ENCODE results near the gene SPATA16. TPM values are rescaled to one million over a fixed set of nuclear protein-coding genes. Genes with fewer than 3 reads are reported as not detected.

SPATA16 gene
- total and polyA plus RNA-seq, 2 experiments from 2014 or later: not detected

DNA sequence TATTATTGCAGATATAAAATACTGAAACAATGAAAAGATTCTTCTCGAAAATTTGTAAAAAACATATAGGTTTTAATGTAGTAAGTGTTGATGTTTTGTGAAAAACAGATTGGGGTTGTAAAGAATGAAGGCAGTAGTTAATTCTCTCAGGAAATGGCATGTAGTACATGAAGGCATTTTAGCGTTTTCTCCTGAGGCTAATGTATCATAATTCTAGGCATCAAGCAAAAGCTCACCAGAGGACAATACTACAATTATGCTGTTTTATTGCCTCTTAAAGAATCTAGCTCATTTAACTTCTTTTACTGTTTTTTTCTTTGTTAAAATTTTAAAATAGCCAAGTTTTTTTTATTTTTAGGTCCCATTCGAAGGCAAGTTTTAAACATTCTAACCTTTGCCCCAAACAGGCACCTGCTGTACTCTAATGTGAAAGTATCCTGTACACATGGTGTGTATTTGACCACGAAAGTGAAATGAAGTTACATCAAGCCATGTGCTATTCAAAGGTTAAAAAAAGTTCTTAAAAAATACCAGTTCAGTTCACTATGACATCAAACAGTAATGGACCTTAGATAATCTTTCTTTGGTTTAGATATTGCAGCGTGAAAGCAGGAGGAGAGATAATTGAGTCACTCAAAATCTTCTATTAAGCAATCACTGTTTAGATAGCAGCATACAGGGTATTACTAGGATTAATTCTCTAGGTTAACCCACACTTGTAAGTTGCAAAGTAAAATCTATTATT lies 227.0 kb downstream of the SPATA16 start:
- DNase-seq (ENCODE audit: low spot score): no peak
- H3K9me3 ChIP-seq (ENCODE audit: low read depth): no peaks in the 10 kb centered on the region
- no peaks in the 10 kb centered on the region for H3K27me3 ChIP-seq
- peak overlapping the region; percentile 14 for H3K4me2 ChIP-seq
- no peaks in the 10 kb centered on the region for H3K36me3 ChIP-seq (replicated peaks; ENCODE audit: insufficient read depth, low read depth)
- H3K9me2 ChIP-seq (replicated peaks; ENCODE audit: insufficient read depth): no peaks in the 10 kb centered on the region
- TF ChIP-seq EZH2 (IDR thresholded peaks at IDR 0.05; ENCODE audit: borderline replicate concordance): no peak
- TF ChIP-seq EZH2phosphoT487 (IDR thresholded peaks at IDR 0.05; ENCODE audit: low read depth, severe bottlenecking, unreplicated experiment): no peak
- TF ChIP-seq, protein P1, sequence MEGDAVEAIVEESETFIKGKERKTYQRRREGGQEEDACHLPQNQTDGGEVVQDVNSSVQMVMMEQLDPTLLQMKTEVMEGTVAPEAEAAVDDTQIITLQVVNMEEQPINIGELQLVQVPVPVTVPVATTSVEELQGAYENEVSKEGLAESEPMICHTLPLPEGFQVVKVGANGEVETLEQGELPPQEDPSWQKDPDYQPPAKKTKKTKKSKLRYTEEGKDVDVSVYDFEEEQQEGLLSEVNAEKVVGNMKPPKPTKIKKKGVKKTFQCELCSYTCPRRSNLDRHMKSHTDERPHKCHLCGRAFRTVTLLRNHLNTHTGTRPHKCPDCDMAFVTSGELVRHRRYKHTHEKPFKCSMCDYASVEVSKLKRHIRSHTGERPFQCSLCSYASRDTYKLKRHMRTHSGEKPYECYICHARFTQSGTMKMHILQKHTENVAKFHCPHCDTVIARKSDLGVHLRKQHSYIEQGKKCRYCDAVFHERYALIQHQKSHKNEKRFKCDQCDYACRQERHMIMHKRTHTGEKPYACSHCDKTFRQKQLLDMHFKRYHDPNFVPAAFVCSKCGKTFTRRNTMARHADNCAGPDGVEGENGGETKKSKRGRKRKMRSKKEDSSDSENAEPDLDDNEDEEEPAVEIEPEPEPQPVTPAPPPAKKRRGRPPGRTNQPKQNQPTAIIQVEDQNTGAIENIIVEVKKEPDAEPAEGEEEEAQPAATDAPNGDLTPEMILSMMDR (IDR thresholded peaks at IDR 0.05; ENCODE audit: poor library complexity): no peak
- H3K27ac ChIP-seq: no peak overlapping the region
- H3K4me1 ChIP-seq (ENCODE audit: insufficient read depth): peaks cover 20% of the 10 kb centered on the region
- 38% methylated on average over 5 of the region's 5 CpGs for WGBS (ENCODE audit: low lambda C conversion rate, missing lambda C conversion rate)
- no peaks in the 10 kb centered on the region for H4K20me1 ChIP-seq (ENCODE audit: insufficient read depth, poor library complexity, severe bottlenecking)
- no peaks in the 10 kb centered on the region for H3K79me2 ChIP-seq
- H2AFZ ChIP-seq: no peak overlapping the region
- H3K4me3 ChIP-seq: no peak overlapping the region

DNA sequence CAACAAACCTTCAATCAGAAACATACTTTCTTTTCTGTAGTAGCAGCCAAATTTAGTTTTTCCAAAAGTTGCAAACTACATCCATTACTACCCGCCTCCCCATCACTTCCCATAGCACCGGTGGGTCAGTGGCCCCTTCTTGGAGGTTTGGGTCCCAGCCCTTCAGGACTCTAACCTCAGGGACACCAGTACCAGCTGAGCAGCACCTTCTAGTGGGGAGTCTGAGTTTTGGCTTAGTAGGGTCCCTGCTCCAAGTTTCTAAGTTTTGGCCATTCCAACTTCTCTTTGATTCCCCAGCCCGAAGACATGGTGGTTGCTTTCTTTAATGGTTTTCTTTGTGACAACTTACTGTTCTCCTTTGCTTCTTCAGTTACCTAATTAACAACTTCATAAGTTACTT lies 229.9 kb downstream of the SPATA16 start:
- Histone ChIP-seq H3K4me1 (ENCODE audit: insufficient read depth) (peaks cover 11% of the 10 kb centered on the region), H4K20me1 (ENCODE audit: insufficient read depth, poor library complexity, severe bottlenecking) (no peaks in the 10 kb centered on the region), H3K9me2 (replicated peaks; ENCODE audit: insufficient read depth) (no peaks in the 10 kb centered on the region), H3K27ac (no peak overlapping the region), H3K4me3 (no peak overlapping the region), H2AFZ (no peak overlapping the region), H3K79me2 (no peaks in the 10 kb centered on the region), H3K9me3 (ENCODE audit: low read depth) (no peaks in the 10 kb centered on the region), H3K36me3 (replicated peaks; ENCODE audit: insufficient read depth, low read depth) (no peaks in the 10 kb centered on the region), H3K4me2 (no peak overlapping the region), H3K27me3 (no peaks in the 10 kb centered on the region)
- TF ChIP-seq EZH2 (IDR thresholded peaks at IDR 0.05; ENCODE audit: borderline replicate concordance) (no peak), EZH2phosphoT487 (IDR thresholded peaks at IDR 0.05; ENCODE audit: low read depth, severe bottlenecking, unreplicated experiment) (no peak)
- TF ChIP-seq, protein P1 (IDR thresholded peaks at IDR 0.05; ENCODE audit: poor library complexity): no peak
- no peak for DNase-seq (ENCODE audit: low spot score)
- WGBS (ENCODE audit: low lambda C conversion rate, missing lambda C conversion rate): 96% methylated on average over 3 of the region's 3 CpGs

DNA sequence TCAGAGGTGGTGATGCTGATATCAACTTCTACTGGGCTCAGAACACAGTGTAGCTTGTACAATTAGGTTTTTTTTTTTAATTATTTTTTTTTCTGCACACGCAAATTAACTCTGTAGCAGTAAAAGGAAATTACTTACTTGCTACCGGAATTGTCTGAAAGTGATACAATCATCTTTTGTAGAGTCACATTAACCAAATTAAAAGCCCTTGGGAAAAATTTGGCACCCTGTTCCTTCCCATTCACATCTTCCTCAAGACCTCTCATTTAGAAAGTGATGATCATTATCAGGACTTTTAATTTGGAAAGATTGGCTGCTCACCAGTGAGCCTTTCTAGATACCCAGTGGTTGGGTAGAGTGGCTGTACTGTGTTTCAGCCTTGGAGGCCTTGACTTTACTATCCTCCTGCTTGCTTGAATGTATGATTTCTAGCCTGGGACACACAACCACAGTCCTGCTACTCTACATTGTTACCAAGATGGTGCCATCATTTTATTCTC lies 232.2 kb downstream of the SPATA16 start:
- no peak overlapping the region for H3K4me3 ChIP-seq
- H3K36me3 ChIP-seq (replicated peaks; ENCODE audit: insufficient read depth, low read depth): no peaks in the 10 kb centered on the region
- H3K79me2 ChIP-seq: no peaks in the 10 kb centered on the region
- 86% methylated on average over 2 of the region's 2 CpGs for WGBS (ENCODE audit: low lambda C conversion rate, missing lambda C conversion rate)
- no peaks in the 10 kb centered on the region for H3K4me1 ChIP-seq (ENCODE audit: insufficient read depth)
- no peak overlapping the region for H3K4me2 ChIP-seq
- TF ChIP-seq EZH2phosphoT487 (IDR thresholded peaks at IDR 0.05; ENCODE audit: low read depth, severe bottlenecking, unreplicated experiment): no peak
- TF ChIP-seq, protein P1 (IDR thresholded peaks at IDR 0.05; ENCODE audit: poor library complexity): no peak
- no peak for TF ChIP-seq EZH2 (IDR thresholded peaks at IDR 0.05; ENCODE audit: borderline replicate concordance)
- H2AFZ ChIP-seq: no peak overlapping the region
- H3K9me3 ChIP-seq (ENCODE audit: low read depth): no peaks in the 10 kb centered on the region
- no peaks in the 10 kb centered on the region for H4K20me1 ChIP-seq (ENCODE audit: insufficient read depth, poor library complexity, severe bottlenecking)
- no peak overlapping the region for H3K27ac ChIP-seq
- H3K9me2 ChIP-seq (replicated peaks; ENCODE audit: insufficient read depth): no peaks in the 10 kb centered on the region
- DNase-seq (ENCODE audit: low spot score): no peak
- no peaks in the 10 kb centered on the region for H3K27me3 ChIP-seq
